Osteocyte (in vitro differentiated cells): ENCODE results near the gene LRIG1. TPM values are rescaled to one million over a fixed set of nuclear protein-coding genes. Genes with fewer than 3 reads are reported as not detected.

ENCODE experiments used
- DNase-seq: peaks from one replicate; pipeline ENCODE4 v3.0.0; 2021; ENCODE audit warnings: mixed read lengths; ENCODE audit not compliant: unreplicated experiment; ENCODE audit errors: extremely low spot score
- H3K27ac Mint-ChIP-seq: one replicate; pipeline ENCODE4 v1.8.0; 2021; ENCODE audit warnings: mild to moderate bottlenecking, mixed read lengths; ENCODE audit not compliant: unreplicated experiment
- H3K27me3 Mint-ChIP-seq: one replicate; pipeline ENCODE4 v1.8.0; 2021; ENCODE audit warnings: mixed read lengths; ENCODE audit not compliant: unreplicated experiment
- H3K36me3 Mint-ChIP-seq: one replicate; pipeline ENCODE4 v1.8.0; 2021; ENCODE audit warnings: mixed read lengths; ENCODE audit not compliant: unreplicated experiment
- H3K4me1 Mint-ChIP-seq: one replicate; pipeline ENCODE4 v1.8.0; 2021; ENCODE audit warnings: mixed read lengths; ENCODE audit not compliant: unreplicated experiment
- H3K4me3 Mint-ChIP-seq: one replicate; pipeline ENCODE4 v1.8.0; 2021; ENCODE audit warnings: mild to moderate bottlenecking, moderate library complexity, mixed read lengths; ENCODE audit not compliant: unreplicated experiment
- H3K9me3 Mint-ChIP-seq: one replicate; pipeline ENCODE4 v1.8.0; 2021; ENCODE audit warnings: mixed read lengths; ENCODE audit not compliant: unreplicated experiment
- CTCF ChIP-seq: fragments of 200-600 bp; sonication (generic); IDR thresholded peaks from 2 replicates; pipeline ENCODE4 v1.5.0; 2021; ENCODE audit warnings: antibody characterized with exemption, mild to moderate bottlenecking, moderate library complexity
- total RNA-seq: library from RNA; stranded (reverse); gene quantifications from 2 replicates; pipeline ENCODE4 v1.2.1, GENCODE V29; 2021

LRIG1 gene
- total RNA-seq, 1 donor from 2014 or later: 60.8 TPM

GRCh38 chr3:66398228-66399025 lies 102.4 kb downstream of the LRIG1 start:
- H3K4me1 Mint-ChIP-seq: peaks cover 84% of the 10 kb centered on the region
- peak overlapping the region; percentile 32 for H3K4me3 Mint-ChIP-seq
- H3K36me3 Mint-ChIP-seq: peaks cover 44% of the 10 kb centered on the region
- no peak for DNase-seq
- TF ChIP-seq CTCF: no peak
- peak overlapping the region; percentile 65 for H3K27ac Mint-ChIP-seq
- no peaks in the 10 kb centered on the region for H3K27me3 Mint-ChIP-seq
- H3K9me3 Mint-ChIP-seq: no peaks in the 10 kb centered on the region

- Mint-ChIP-seq H3K4me3 (no peak overlapping the region), H3K27me3 (no peaks in the 10 kb centered on the region), H3K4me1 (peaks cover 84% of the 10 kb centered on the region), H3K36me3 (peaks cover 42% of the 10 kb centered on the region), H3K9me3 (no peaks in the 10 kb centered on the region), H3K27ac (peak overlapping the region; percentile 65)
- TF ChIP-seq CTCF: no peak
- DNase-seq: no peak
Measured at GRCh38 chr3:66397745-66398144, 103.1 kb downstream of the LRIG1 start.

- no peaks in the 10 kb centered on the region for H3K9me3 Mint-ChIP-seq
- H3K27me3 Mint-ChIP-seq: no peaks in the 10 kb centered on the region
- no peak for DNase-seq
- no peak overlapping the region for H3K4me3 Mint-ChIP-seq
- H3K27ac Mint-ChIP-seq: no peak overlapping the region
- H3K4me1 Mint-ChIP-seq: peaks cover 84% of the 10 kb centered on the region
- TF ChIP-seq CTCF: no peak
- peaks cover 41% of the 10 kb centered on the region for H3K36me3 Mint-ChIP-seq
Measured at GRCh38 chr3:66396888-66397287, 103.9 kb downstream of the LRIG1 start.

- Mint-ChIP-seq H3K4me3 (no peak overlapping the region), H3K9me3 (no peaks in the 10 kb centered on the region), H3K36me3 (peaks cover 45% of the 10 kb centered on the region), H3K27me3 (no peaks in the 10 kb centered on the region), H3K4me1 (peaks cover 80% of the 10 kb centered on the region), H3K27ac (no peak overlapping the region)
- no peak for TF ChIP-seq CTCF
- DNase-seq: no peak
Measured at GRCh38 chr3:66396161-66396760, 104.6 kb downstream of the LRIG1 start.

GRCh38 chr3:66395635-66396034 lies 105.2 kb downstream of the LRIG1 start:
- no peaks in the 10 kb centered on the region for H3K9me3 Mint-ChIP-seq
- H3K27ac Mint-ChIP-seq: no peak overlapping the region
- peaks cover 47% of the 10 kb centered on the region for H3K36me3 Mint-ChIP-seq
- peaks cover 75% of the 10 kb centered on the region for H3K4me1 Mint-ChIP-seq
- H3K4me3 Mint-ChIP-seq: no peak overlapping the region
- H3K27me3 Mint-ChIP-seq: no peaks in the 10 kb centered on the region
- no peak for TF ChIP-seq CTCF
- no peak for DNase-seq
